GM18526 (cell line): Measurements from ENCODE around the gene BBX.

Source experiments
- POLR2A ChIP-seq: IDR thresholded peaks from 3 replicates; pipeline ENCODE4 v1.6.1; 2011; ENCODE audit not compliant: insufficient read length; ENCODE audit errors: extremely low read depth

The BBX gene

DNA sequence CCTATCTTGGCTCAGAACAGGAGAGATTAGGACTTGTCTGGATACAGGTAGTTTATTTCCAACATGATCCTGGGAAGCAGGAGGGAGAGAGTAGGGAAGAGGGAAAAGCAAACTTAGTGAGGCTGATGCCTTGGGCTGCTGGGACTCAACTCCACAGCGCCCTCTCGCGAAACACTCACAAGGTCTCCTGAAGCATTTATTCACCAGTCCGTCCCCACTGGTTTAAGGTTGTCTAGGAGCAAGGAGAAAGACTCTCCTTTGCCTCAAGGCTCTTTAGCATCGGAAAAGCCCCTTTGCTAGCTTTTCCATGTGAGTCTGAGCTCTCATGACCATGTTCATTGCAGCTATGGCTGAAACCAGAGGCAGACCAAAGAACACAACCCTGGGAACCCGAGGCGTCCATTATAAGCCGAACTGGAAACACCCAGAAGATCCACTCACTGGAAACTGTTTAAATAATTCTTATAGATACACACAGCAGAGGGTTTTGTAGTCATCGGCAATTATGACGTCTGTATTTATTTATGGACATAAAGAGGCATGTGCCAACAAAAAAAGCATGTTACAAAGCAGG, 323.6 kb downstream of the BBX start:
- TF ChIP-seq POLR2A: no peak

DNA sequence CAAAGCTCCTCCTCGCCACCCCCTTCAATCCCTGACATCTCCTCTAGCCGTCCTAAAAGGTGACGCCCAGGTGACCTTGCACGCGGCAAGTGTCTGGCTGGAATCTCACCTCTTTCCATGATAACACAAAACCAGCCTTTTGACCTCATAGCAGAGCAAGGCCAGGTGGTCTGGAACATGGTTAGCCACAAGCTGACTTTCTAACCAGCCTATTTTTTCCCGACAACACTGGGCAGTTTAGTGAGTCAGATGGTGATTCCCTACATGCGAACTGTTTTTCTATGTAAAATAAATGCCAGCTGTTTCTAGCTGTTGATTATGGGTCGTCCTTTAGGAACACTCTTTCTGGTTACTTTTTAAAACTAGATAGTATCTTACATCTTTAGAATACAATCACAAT, 325.0 kb downstream of the BBX start:
- TF ChIP-seq POLR2A: no peak

DNA sequence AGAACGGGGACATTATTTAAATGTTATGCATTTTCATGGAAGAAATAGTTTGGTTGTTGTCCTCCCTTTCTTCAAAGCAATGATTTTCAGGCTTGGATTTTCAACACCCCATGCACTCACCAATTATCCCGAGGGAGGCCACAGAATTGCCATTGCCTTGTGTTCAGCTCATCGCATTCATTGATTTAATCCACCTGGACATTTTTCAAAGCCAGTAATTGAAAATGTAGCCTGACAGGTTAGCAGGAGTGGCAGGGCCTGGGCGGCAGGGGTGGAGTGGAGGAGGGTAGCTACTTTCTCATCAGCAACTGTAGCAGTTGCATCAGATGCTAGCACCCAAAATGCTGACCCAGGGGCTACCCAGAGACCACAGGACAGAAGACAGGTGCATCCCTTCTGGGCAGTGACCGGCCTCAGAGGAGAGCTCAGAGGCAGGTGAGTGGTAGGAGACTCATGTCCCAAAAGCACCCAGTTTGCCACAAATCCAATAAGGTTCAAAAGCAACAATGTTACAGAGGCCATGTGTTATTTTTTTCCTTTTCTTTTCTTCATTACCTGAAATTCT, 325.7 kb downstream of the BBX start:
- no peak for TF ChIP-seq POLR2A

DNA sequence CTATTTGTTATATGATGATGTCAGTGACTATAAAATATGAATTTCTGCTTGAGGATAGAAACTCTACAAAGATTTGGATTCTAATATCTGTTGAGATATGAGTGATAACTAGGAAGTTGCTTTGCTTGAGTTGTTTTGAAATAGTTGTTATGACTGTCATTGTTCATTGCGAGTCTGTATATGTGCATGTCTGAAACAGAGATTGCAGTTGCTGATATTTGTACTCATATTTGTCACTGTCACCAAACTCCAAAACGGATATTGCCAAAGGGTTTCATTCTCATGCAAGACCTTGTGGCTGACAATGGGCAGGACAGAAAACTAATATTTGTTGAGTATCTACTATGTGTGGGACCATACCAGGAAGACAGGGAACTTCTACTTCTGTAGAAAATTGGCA, 327.9 kb downstream of the BBX start:
- TF ChIP-seq POLR2A: no peak

DNA sequence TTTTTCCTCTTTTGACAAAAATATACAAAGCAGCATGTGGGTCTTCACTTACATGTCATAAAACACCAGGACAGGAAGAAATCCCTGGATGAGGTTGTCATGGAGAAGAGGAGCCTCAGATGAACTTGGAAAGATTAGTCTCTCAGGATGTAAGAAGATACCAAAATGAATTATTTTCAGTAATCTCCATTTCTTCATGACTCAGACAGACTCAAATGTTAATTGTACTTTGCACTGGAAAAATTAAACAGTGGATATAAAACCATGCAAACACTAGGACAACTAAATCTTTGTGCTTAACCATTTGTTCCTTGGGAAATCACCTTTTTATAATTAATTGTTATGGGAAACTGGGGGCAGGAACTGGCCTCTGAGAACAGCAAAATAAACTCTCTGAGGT, 331.1 kb downstream of the BBX start:
- no peak for TF ChIP-seq POLR2A

DNA sequence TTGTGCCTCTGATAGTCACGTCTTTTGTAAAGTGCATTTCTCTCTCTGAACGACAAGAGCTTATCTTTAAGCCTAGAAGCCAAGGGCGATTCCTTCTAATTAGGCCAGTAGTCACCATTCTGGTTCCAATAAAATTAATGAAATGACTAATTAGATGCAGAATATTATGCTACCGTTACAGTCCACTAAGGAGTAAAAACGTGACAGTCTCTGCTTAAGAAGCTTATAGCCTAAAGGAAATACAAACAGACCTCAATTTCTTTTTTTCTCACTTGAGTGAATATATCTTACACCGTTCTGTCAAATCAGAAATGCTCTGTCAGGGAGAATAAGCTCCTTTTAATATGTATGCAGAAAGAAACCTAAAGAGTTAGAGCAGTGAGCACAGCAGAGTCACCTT, 332.0 kb downstream of the BBX start:
- TF ChIP-seq POLR2A: no peak

DNA sequence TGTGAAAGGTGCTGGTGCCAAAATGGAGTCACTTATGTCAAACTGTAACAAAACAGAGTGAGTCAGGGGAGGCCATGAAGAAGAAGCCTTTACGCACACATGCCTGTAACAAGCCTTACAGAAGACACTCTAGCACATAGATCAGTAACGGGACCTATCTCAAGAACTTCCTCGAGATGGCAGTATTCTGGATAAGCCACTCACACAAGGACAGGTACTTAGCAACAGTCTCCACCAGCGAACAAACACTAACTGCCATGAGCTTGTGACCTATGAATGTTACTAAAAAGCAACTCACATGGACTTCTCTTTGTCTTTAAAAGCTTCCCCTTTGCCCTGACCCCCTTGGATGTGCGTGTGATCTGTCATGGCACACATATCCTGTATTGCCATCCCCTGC, 332.9 kb downstream of the BBX start:
- TF ChIP-seq POLR2A: no peak

DNA sequence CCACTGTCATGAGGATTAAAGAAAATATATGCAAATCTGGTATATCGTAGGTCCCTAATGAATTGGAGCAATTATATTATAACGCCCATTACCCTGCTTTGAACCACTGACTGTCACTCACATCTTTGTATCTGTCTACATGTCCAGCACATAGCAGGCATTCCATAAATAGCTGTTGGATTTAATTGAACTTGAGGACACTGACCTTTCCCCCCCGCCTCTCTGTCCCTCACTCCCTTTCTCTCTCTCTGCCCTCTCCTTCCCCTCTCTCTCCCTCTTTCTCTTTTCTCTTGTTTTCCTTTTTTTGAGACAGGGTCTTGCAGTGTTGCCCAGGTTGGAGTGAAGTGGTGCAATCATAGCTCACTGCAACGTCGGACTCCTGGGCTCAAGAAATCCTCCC, 335.1 kb downstream of the BBX start:
- no peak for TF ChIP-seq POLR2A

DNA sequence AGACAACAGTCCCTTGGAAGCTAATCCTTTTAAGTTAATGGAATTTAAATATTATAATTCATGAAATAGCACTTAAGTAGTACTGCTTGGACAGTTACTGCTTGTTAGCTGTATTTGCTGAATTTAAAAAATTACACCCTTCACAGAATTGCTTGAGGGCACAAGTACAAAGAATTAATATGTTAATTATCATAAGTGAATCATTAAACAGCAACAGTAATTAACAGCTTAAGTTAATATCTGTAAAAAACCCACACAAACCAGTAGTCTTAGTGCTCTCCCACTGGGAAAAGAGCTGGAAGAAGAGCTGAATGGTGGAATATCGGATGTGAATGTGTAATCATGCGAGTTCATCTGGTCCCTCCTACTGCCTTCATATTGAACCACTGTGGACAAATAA, 336.1 kb downstream of the BBX start:
- TF ChIP-seq POLR2A: no peak
